Activated T-helper 17 cell treated with anti-CD3 and anti-CD28 coated beads, Interleukin-2, amount 50 U/mL, for 72 hours (primary cell): ENCODE data around the gene DDR2. TPM values are rescaled to one million over a fixed set of nuclear protein-coding genes. Genes with fewer than 3 reads are reported as not detected.

Experiments
- ATAC-seq: fragments of 150-1000 bp; cut with Tn5 transposase; replicated peaks from 2 replicates; pipeline ENCODE4 v1.10.0; 2021; ENCODE audit warnings: mild to moderate bottlenecking, moderate library complexity
- H3K27ac Mint-ChIP-seq: one replicate; pipeline ENCODE4 v1.8.0; 2022; ENCODE audit warnings: mixed read lengths
- H3K27me3 Mint-ChIP-seq: one replicate; pipeline ENCODE4 v1.8.0; 2022; ENCODE audit warnings: mixed read lengths
- H3K36me3 Mint-ChIP-seq: one replicate; pipeline ENCODE4 v1.8.0; 2022; ENCODE audit warnings: low read depth, mild to moderate bottlenecking, mixed read lengths
- H3K4me1 Mint-ChIP-seq: one replicate; pipeline ENCODE4 v1.8.0; 2022; ENCODE audit warnings: mixed read lengths
- H3K4me3 Mint-ChIP-seq: one replicate; pipeline ENCODE4 v1.8.0; 2022; ENCODE audit warnings: mild to moderate bottlenecking, mixed read lengths
- H3K9me3 Mint-ChIP-seq: one replicate; pipeline ENCODE4 v1.8.0; 2022; ENCODE audit warnings: mixed read lengths
- total RNA-seq, 2 donors: library from RNA; stranded (reverse); gene quantifications; one replicate each; pipeline ENCODE4 v1.2.3, GENCODE V29; 2022

DDR2 gene
- total RNA-seq, 2 donors from 2014 or later = 0.34 to 1.7 TPM

GRCh38 chr1:162690672-162691434, 58.6 kb downstream of the DDR2 start:
- H3K4me3 Mint-ChIP-seq = no peak overlapping the region
- peak; percentile 34 for ATAC-seq
- no peaks in the 10 kb centered on the region for H3K36me3 Mint-ChIP-seq
- no peaks in the 10 kb centered on the region for H3K9me3 Mint-ChIP-seq
- no peak overlapping the region for H3K27ac Mint-ChIP-seq
- H3K4me1 Mint-ChIP-seq = no peaks in the 10 kb centered on the region
- H3K27me3 Mint-ChIP-seq = peaks cover 6% of the 10 kb centered on the region

GRCh38 chr1:162691999-162692575, 59.8 kb downstream of the DDR2 start:
- no peaks in the 10 kb centered on the region for H3K4me1 Mint-ChIP-seq
- peaks cover 10% of the 10 kb centered on the region for H3K27me3 Mint-ChIP-seq
- no peak for ATAC-seq
- no peak overlapping the region for H3K27ac Mint-ChIP-seq
- no peak overlapping the region for H3K4me3 Mint-ChIP-seq
- H3K9me3 Mint-ChIP-seq = no peaks in the 10 kb centered on the region
- no peaks in the 10 kb centered on the region for H3K36me3 Mint-ChIP-seq

GRCh38 chr1:162694911-162695310, 62.6 kb downstream of the DDR2 start:
- Mint-ChIP-seq H3K27ac (no peak overlapping the region), H3K27me3 (peaks cover 10% of the 10 kb centered on the region), H3K4me3 (no peak overlapping the region), H3K36me3 (no peaks in the 10 kb centered on the region), H3K9me3 (no peaks in the 10 kb centered on the region), H3K4me1 (no peaks in the 10 kb centered on the region)
- no peak for ATAC-seq

GRCh38 chr1:162695687-162696086, 63.4 kb downstream of the DDR2 start:
- no peak for ATAC-seq
- H3K27ac Mint-ChIP-seq = no peak overlapping the region
- no peaks in the 10 kb centered on the region for H3K36me3 Mint-ChIP-seq
- no peaks in the 10 kb centered on the region for H3K9me3 Mint-ChIP-seq
- H3K27me3 Mint-ChIP-seq = peaks cover 10% of the 10 kb centered on the region
- no peak overlapping the region for H3K4me3 Mint-ChIP-seq
- H3K4me1 Mint-ChIP-seq = no peaks in the 10 kb centered on the region

GRCh38 chr1:162696286-162696862, 64.1 kb downstream of the DDR2 start:
- no peak overlapping the region for H3K27ac Mint-ChIP-seq
- no peaks in the 10 kb centered on the region for H3K36me3 Mint-ChIP-seq
- no peaks in the 10 kb centered on the region for H3K4me1 Mint-ChIP-seq
- peaks cover 10% of the 10 kb centered on the region for H3K27me3 Mint-ChIP-seq
- ATAC-seq = no peak
- H3K4me3 Mint-ChIP-seq = no peak overlapping the region
- no peaks in the 10 kb centered on the region for H3K9me3 Mint-ChIP-seq

- no peaks in the 10 kb centered on the region for H3K9me3 Mint-ChIP-seq
- ATAC-seq = no peak
- H3K36me3 Mint-ChIP-seq = no peaks in the 10 kb centered on the region
- H3K27me3 Mint-ChIP-seq = peaks cover 10% of the 10 kb centered on the region
- no peak overlapping the region for H3K27ac Mint-ChIP-seq
- H3K4me3 Mint-ChIP-seq = no peak overlapping the region
- H3K4me1 Mint-ChIP-seq = no peaks in the 10 kb centered on the region
Measured at GRCh38 chr1:162697140-162697895, 65.1 kb downstream of the DDR2 start.

- Mint-ChIP-seq H3K36me3 (no peaks in the 10 kb centered on the region), H3K4me3 (no peak overlapping the region), H3K27ac (no peak overlapping the region), H3K9me3 (no peaks in the 10 kb centered on the region), H3K27me3 (peaks cover 6% of the 10 kb centered on the region), H3K4me1 (no peaks in the 10 kb centered on the region)
- no peak for ATAC-seq
Measured at GRCh38 chr1:162699366-162699765, 67.1 kb downstream of the DDR2 start.

- peaks cover 4% of the 10 kb centered on the region for H3K27me3 Mint-ChIP-seq
- no peak overlapping the region for H3K27ac Mint-ChIP-seq
- H3K4me1 Mint-ChIP-seq = no peaks in the 10 kb centered on the region
- ATAC-seq = no peak
- H3K9me3 Mint-ChIP-seq = no peaks in the 10 kb centered on the region
- H3K36me3 Mint-ChIP-seq = no peaks in the 10 kb centered on the region
- no peak overlapping the region for H3K4me3 Mint-ChIP-seq
Measured at GRCh38 chr1:162700131-162700530, 67.9 kb downstream of the DDR2 start.

- ATAC-seq = peak; percentile 56
Measured at GRCh38 chr1:162701286-162701685, 69.0 kb downstream of the DDR2 start.

GRCh38 chr1:162702628-162703027, 70.4 kb downstream of the DDR2 start:
- no peak overlapping the region for H3K4me3 Mint-ChIP-seq
- H3K36me3 Mint-ChIP-seq = no peaks in the 10 kb centered on the region
- H3K27me3 Mint-ChIP-seq = no peaks in the 10 kb centered on the region
- no peaks in the 10 kb centered on the region for H3K4me1 Mint-ChIP-seq
- no peaks in the 10 kb centered on the region for H3K9me3 Mint-ChIP-seq
- H3K27ac Mint-ChIP-seq = no peak overlapping the region
- no peak for ATAC-seq

More at GRCh38 chr1:162701286-162701685, 69.0 kb downstream of the DDR2 start:
- Mint-ChIP-seq H3K4me1 (no peaks in the 10 kb centered on the region), H3K36me3 (no peaks in the 10 kb centered on the region), H3K27me3 (peaks cover 4% of the 10 kb centered on the region), H3K4me3 (no peak overlapping the region), H3K9me3 (no peaks in the 10 kb centered on the region), H3K27ac (no peak overlapping the region)

GRCh38 chr1:162703708-162704107, 71.4 kb downstream of the DDR2 start:
- no peak overlapping the region for H3K27ac Mint-ChIP-seq
- no peak for ATAC-seq
- H3K27me3 Mint-ChIP-seq = no peaks in the 10 kb centered on the region
- no peaks in the 10 kb centered on the region for H3K4me1 Mint-ChIP-seq
- H3K36me3 Mint-ChIP-seq = no peaks in the 10 kb centered on the region
- no peak overlapping the region for H3K4me3 Mint-ChIP-seq
- H3K9me3 Mint-ChIP-seq = no peaks in the 10 kb centered on the region

GRCh38 chr1:162704673-162705424, 72.6 kb downstream of the DDR2 start:
- Mint-ChIP-seq H3K27me3 (no peaks in the 10 kb centered on the region), H3K36me3 (no peaks in the 10 kb centered on the region), H3K9me3 (no peaks in the 10 kb centered on the region), H3K27ac (no peak overlapping the region), H3K4me3 (no peak overlapping the region), H3K4me1 (no peaks in the 10 kb centered on the region)
- no peak for ATAC-seq

- Mint-ChIP-seq H3K4me3 (no peak overlapping the region), H3K36me3 (no peaks in the 10 kb centered on the region), H3K4me1 (no peaks in the 10 kb centered on the region), H3K9me3 (no peaks in the 10 kb centered on the region), H3K27me3 (no peaks in the 10 kb centered on the region), H3K27ac (no peak overlapping the region)
- no peak for ATAC-seq
Measured at GRCh38 chr1:162706003-162706402, 73.7 kb downstream of the DDR2 start.

- Mint-ChIP-seq H3K27ac (no peak overlapping the region), H3K27me3 (no peaks in the 10 kb centered on the region), H3K4me1 (no peaks in the 10 kb centered on the region), H3K4me3 (no peak overlapping the region), H3K9me3 (no peaks in the 10 kb centered on the region), H3K36me3 (no peaks in the 10 kb centered on the region)
- ATAC-seq = no peak
Measured at GRCh38 chr1:162706606-162707005, 74.3 kb downstream of the DDR2 start.
